GM10248 (cell line): ENCODE data around the gene SERTAD2.

Experiments used
- CTCF ChIA-PET: fragments of 300-600 bp; sonication (Branson Sonifier 250); formaldehyde crosslinking; extraction: SDS; loops from one replicate; lab custom pipeline; 2021; ENCODE audit warnings: antibody characterized with exemption; lab: Yijun Ruan, JAX
- POLR2A ChIA-PET: fragments of 350-650 bp; sonication (Branson Sonifier 250); formaldehyde crosslinking; extraction: SDS; loops from one replicate; lab custom pipeline; 2020; ENCODE audit warnings: antibody characterized with exemption; lab: Yijun Ruan, JAX
- DNase-seq: peaks from one replicate; pipeline ENCODE4 v3.0.0; 2012; ENCODE audit errors: extremely low spot score
- TF ChIP-seq, protein P1 (sequence below): IDR thresholded peaks from 2 replicates; pipeline ENCODE4 v1.5.1; 2012; ENCODE audit warnings: mild to moderate bottlenecking, low read depth; ENCODE audit errors: extremely low read depth, missing control alignments, control extremely low read depth

Gene SERTAD2

DNA sequence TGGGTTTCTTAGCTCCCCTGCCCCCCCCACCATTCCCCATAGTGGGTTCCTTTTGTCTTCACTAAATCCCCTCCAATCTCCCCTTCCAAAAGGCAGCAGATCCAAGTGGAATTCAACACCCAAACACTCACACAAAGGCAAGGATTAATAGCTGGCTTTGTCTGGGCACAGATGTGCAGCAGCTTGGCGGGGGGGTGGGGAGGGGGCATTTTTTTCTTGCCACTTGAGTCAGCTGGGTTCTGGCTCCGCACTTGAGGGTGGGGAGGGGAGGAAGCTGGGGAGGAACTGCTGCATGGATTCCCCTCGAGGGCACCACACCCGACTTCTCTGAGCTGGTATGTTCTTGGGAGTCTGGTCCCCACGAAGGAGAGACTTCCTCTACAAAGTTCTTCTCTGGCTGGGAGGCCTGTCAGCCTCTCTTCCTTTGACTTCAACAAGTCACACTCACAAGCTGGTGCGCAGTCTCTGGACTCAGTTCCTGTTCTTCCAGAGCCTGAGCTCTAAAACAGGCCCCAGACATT lies 36.0 kb downstream of the SERTAD2 start:
- CTCF ChIA-PET, result interaction anchor here (0.8 to 9.2 kb wide), 15 partner anchors 10 to 255 kb away, joined by 3 to 72 read pairs (median 5); partner anchors contain the start of gene SERTAD2
- TF ChIP-seq, protein P1, sequence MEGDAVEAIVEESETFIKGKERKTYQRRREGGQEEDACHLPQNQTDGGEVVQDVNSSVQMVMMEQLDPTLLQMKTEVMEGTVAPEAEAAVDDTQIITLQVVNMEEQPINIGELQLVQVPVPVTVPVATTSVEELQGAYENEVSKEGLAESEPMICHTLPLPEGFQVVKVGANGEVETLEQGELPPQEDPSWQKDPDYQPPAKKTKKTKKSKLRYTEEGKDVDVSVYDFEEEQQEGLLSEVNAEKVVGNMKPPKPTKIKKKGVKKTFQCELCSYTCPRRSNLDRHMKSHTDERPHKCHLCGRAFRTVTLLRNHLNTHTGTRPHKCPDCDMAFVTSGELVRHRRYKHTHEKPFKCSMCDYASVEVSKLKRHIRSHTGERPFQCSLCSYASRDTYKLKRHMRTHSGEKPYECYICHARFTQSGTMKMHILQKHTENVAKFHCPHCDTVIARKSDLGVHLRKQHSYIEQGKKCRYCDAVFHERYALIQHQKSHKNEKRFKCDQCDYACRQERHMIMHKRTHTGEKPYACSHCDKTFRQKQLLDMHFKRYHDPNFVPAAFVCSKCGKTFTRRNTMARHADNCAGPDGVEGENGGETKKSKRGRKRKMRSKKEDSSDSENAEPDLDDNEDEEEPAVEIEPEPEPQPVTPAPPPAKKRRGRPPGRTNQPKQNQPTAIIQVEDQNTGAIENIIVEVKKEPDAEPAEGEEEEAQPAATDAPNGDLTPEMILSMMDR, result no peak
- POLR2A ChIA-PET, result no interaction called here
- DNase-seq, result no peak

DNA sequence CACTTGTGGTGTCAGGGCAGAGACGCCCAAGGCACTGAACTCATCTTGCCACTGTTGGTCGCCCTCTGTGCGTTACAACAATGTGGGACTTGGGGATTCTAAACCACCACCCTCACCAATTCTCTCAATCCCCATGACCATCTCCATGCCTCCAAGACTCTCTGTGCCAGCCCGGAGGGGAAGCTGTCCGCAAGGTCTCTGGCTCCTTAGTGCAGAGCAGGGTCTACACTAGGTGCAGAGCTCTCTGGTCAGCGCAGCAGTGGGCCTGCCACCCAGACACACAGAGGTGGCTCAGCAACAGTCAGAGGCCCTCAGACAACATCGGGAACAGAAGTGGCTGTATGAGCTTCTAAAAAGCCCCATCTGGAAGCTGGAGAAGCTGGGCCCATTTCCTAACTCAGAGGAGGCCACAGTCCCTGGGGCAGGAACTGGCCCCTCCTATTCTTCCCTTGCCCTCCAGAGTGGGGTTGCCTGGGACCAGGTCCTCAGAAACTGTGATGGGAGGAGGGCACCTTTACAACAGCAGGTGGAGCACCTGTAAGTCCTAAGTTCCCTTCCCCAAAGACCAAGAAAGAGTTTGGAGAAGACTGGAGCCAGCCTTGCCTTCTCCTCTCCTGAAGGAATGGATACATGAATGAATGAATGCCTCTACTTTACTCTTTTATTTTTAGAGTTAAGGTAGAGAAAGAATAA lies 37.7 kb downstream of the SERTAD2 start:
- no peak for DNase-seq
- POLR2A ChIA-PET, result interaction anchor here (0.6 kb wide), 1 partner anchor 10 kb away, joined by 3 read pairs; no protein-coding TSS in a partner anchor
- TF ChIP-seq, protein P1, result peak; percentile 8
- CTCF ChIA-PET, result interaction anchor here (1.1 to 9.2 kb wide), 10 partner anchors 8 to 135 kb away, joined by 3 to 72 read pairs (median 7); no protein-coding TSS in a partner anchor

DNA sequence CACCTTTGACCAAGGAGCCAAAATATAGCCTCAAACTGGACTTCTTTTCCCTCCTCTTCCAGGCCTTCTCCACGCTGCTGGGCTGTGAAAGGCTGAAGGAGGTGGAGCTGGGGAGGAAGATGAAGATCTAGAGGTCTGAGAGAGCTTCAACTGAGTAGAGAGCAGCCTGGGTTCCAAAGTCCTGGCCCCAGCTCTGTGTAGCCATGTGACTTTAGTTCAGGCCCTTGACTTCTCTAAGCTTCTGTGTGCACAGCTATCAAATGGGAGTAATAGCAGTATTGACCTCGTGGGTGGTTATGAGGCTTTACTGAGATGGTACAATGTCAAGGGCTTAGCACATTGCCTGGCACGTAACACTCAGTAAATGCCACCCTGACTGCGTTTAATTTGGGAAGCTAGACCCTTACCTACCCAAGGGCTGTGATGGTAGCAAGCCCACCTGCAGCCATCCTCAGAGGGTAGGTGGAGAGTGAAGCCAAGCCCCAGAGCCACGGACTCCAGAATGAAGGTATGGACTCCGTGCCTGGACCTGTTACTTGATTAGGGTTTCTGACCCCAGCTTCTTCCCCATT lies 38.4 kb downstream of the SERTAD2 start:
- POLR2A ChIA-PET, result interaction anchor here (0.6 kb wide), 1 partner anchor 153 kb away, joined by 4 read pairs; no protein-coding TSS in a partner anchor
- TF ChIP-seq, protein P1, result no peak
- CTCF ChIA-PET, result interaction anchor here (1.2 to 9.2 kb wide), 9 partner anchors 8 to 253 kb away, joined by 3 to 72 read pairs (median 7); partner anchors contain the start of gene SERTAD2
- no peak for DNase-seq

DNA sequence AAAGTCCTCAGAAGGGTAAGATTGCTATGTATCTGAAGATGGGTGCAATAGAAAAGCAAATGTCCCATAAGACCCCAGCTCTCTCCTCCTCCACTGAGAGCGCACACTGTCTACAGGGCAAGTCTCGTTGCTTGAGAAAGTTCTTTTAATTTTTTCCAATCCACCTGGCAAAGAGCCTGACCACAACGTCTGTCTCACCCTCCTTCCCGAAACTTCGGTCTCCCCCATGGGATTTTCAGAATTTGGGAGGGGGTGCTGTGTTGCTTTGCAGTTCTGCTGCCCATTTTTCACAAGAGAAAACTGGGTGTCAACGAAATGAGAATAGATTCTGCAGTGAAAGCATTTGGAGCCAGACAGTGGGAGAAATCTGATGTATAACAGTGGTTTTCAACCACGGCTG lies 40.4 kb downstream of the SERTAD2 start:
- no peak for DNase-seq
- ChIA-PET CTCF (interaction anchor here (1.0 to 9.2 kb wide), 2 partner anchors 10 to 14 kb away, joined by 3 to 72 read pairs; no protein-coding TSS in a partner anchor), POLR2A (no interaction called here)
- TF ChIP-seq, protein P1, result no peak

DNA sequence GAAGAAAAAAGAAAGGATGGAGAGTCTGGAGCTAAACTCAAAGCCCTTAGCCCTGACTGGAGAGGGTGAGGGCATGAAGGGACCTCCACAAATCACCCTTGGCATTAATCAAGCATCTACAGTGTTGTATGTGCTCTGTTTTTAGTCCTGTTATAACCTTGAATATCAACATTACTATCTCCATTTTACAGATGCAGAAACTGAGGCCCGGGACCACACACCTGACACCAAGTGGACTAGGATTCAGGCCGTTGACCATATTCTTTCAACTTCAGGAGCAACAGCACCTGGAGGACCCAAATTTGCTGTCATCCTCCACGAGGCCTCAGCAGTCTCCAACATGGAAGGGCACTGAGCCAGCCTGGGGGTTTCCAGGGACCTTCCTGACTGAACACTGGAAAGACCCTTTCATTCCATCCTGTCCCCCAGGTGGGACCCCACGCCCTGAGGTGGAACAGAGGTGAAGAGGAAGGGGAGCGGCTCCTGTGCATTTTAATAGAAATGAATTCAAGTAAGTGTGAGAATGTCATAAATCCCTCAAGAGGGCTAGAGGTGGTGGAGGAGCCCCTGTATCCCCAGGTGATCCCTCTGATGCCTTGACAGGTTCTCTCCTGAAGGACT lies 41.0 kb downstream of the SERTAD2 start:
- no peak for DNase-seq
- TF ChIP-seq, protein P1, result no peak
- ChIA-PET POLR2A (no interaction called here), CTCF (interaction anchor here (1.1 to 9.2 kb wide), 5 partner anchors 15 to 34 kb away, joined by 3 to 72 read pairs (median 4); no protein-coding TSS in a partner anchor)

DNA sequence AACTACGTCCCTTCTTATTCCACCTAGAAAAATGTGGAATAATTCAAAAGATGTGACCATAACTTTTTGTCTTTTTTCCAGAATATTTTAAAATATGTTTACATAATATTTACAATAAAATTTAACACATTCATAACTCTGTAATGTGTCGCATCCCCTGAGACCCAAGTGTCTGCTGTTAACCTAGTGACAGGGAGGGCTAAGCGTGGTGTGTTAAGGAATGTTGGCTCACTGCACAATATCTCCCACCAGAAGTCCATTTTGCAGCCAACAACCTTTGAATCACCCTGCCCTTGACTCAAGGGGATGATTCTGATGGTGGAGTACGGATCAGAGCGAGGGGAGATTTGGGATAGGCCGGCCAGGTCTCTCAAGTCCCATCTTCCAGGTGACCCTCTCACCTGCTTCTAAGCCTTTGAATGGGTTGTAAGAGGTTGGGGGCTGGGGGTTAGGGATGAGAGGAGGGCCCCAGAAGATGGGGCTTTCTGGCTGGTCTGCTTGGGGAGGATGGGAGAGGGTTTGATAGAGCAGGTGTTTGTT lies 43.3 kb downstream of the SERTAD2 start:
- no peak for DNase-seq
- POLR2A ChIA-PET, result no interaction called here
- TF ChIP-seq, protein P1, result no peak
- CTCF ChIA-PET, result interaction anchor here (0.8 to 6.0 kb wide), 14 partner anchors 7 to 283 kb away, joined by 3 to 81 read pairs (median 8); partner anchors contain the start of gene AFTPH
